HepG2 (cell line): ENCODE measurements around the gene PIP4K2B.

Experiments
- ARNT ChIP-seq: fragments of 450-650 bp; IDR thresholded peaks from 2 replicates; pipeline ENCODE4 v1.6.1; 2017
- EP300 ChIP-seq, 3 experiments: sonication (generic) in 1 of 3; formaldehyde crosslinking in 1 of 3; IDR thresholded peaks; 2 replicates each; pipeline versions ENCODE4 v1.5.1 to v1.6.1; 2011 to 2020; ENCODE audit warnings: low read depth in 2 of 3, low read length in 2 of 3, borderline replicate concordance in 1 of 3, improper control_type of control experiment in 1 of 3, mild to moderate bottlenecking in 1 of 3, missing genetic modification reagents in 1 of 3, moderate library complexity in 1 of 3
- GTF2F1 ChIP-seq: fragments of 150-350 bp; IDR thresholded peaks from 2 replicates; pipeline ENCODE4 v1.6.1; 2014; ENCODE audit warnings: low read length
- POLR2A ChIP-seq, 2 experiments: IDR thresholded peaks; 2 replicates each; pipeline ENCODE4 v1.6.1; 2011; ENCODE audit warnings: low read depth in 2 of 2, low read length in 2 of 2, mild to moderate bottlenecking in 1 of 2, moderate library complexity in 1 of 2; ENCODE audit not compliant: insufficient read depth in 1 of 2
- ZFP1 ChIP-seq: IDR thresholded peaks from 2 replicates; pipeline ENCODE4 v1.6.1; 2016
- ZNF784 ChIP-seq: sonication (generic); formaldehyde crosslinking; IDR thresholded peaks from 2 replicates; pipeline ENCODE4 v1.5.1; 2020; ENCODE audit warnings: missing genetic modification reagents, mild to moderate bottlenecking, borderline replicate concordance

GRCh38 chr17:38746004-38746848 is 53.1 kb downstream of the PIP4K2B start:
- TF ChIP-seq EP300 (IDR thresholded peaks at IDR 0.05; ENCODE audit: low read depth in 2 of 2, low read length in 2 of 2) = peak in 1 of 2 experiments; percentile 65; a peak in 1 of 4 replicates
- TF ChIP-seq EP300 (CRISPR knock-in tag; IDR thresholded peaks at IDR 0.05; ENCODE audit: borderline replicate concordance) = peak; percentile 56; the same call in 1 of the 2 replicates
- no peak for TF ChIP-seq GTF2F1
- no peak for TF ChIP-seq ZNF784 (CRISPR knock-in tag)
- TF ChIP-seq ARNT = no peak
- peak; percentile 88; the same call in 1 of the 2 replicates for TF ChIP-seq ZFP1 (CRISPR knock-in tag)
- TF ChIP-seq POLR2A (IDR thresholded peaks at IDR 0.05; ENCODE audit: insufficient read depth in 1 of 2, low read depth in 2 of 2, low read length in 2 of 2) = peak in 1 of 2 experiments; percentile 48; a peak in 3 of 4 replicates
